Ramos (cell line): ENCODE data around the gene BEAN1.
"Not testable (repeated sequence)": the region's sequence is repeated elsewhere in the genome, so short reads cannot be mapped to it uniquely, and the experiment has no call there.

Experiments used
- in situ Hi-C: fragments of 300-500 bp; cut with MboI; formaldehyde crosslinking; loops from one replicate; pipeline ENCODE4 v1.14.3; 2022; ENCODE audit warnings: low sequenced_read_pairs; ENCODE audit not compliant: unreplicated experiment

BEAN1 gene

DNA sequence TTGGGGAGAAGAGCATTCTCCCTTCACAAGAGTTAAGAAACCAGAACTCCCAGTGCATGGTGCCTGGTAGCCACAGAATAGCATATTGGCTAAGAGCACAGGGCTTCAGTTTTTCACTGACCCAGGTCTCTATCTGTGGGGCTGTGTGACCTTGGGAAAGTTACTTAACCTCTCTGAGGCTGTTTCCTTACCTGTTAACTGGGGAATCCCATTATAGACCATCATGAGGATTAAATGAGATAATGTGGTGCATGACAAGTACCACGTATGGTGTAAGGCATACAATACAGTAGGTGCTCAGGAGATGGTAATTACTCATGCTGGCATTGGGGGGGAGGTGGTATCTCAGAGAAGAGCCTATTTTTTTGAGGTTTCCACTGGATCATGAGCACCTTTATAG lies 33.6 kb downstream of the BEAN1 start:
- in situ Hi-C loops: no loop called here

GRCh38 chr16:66462912-66463311 lies 35.8 kb downstream of the BEAN1 start:
- in situ Hi-C loops: no loop called here

DNA sequence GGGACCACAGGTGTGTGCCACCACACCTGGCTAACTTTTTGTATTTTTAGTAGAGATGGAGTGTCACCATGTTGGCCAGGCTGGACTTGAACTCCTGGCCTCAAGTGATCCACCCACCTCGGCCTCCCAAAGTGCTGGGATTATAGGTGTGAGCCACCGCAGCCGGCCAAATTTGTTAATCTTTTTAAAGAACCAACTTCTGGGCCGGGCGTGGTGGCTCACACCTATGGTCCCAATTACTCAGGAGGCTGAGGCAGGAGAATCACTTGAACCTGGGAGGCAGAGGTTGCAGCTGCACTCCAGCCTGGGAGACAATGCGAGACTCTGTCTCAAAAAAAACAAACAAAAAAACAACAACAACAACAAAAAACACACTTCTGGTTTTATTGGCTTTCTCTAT lies 38.9 kb downstream of the BEAN1 start:
- in situ Hi-C loops: not testable (repeated sequence)

- in situ Hi-C loops: not testable (repeated sequence)
Measured at GRCh38 chr16:66466636-66467035, 39.5 kb downstream of the BEAN1 start.

GRCh38 chr16:66467611-66468010 lies 40.5 kb downstream of the BEAN1 start:
- in situ Hi-C loops: no loop called here

GRCh38 chr16:66468321-66468965 lies 41.3 kb downstream of the BEAN1 start:
- in situ Hi-C loops: no loop called here

DNA sequence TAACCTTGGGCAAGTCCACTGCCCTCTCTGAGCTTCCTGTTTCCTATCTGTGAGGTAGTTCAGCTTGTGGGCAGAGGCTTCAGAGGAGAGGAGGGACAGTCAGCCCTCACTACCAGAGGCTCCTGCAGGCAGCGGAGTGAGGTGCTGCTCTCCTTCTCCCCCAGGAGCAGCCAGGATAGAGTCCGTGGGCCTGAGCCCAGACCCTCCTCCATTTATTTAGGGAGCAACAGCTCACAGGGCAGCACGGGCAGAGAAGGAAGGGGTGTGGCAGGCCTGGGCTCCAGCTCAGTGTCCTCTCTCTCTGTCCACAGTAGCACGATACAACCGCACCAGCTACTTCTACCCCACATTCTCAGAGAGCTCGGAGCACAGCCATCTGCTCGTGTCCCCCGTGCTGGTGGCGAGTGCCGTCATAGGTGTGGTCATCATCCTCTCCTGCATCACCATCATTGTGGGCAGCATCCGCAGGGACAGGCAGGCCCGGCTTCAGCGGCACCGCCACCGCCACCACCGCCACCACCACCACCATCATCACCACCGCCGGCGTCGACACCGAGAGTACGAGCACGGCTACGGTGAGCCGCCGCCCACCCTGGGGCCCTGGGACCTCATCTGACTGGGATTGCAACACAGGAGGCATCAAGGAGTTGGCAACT lies 42.3 kb downstream of the BEAN1 start:
- in situ Hi-C loops: no loop called here

DNA sequence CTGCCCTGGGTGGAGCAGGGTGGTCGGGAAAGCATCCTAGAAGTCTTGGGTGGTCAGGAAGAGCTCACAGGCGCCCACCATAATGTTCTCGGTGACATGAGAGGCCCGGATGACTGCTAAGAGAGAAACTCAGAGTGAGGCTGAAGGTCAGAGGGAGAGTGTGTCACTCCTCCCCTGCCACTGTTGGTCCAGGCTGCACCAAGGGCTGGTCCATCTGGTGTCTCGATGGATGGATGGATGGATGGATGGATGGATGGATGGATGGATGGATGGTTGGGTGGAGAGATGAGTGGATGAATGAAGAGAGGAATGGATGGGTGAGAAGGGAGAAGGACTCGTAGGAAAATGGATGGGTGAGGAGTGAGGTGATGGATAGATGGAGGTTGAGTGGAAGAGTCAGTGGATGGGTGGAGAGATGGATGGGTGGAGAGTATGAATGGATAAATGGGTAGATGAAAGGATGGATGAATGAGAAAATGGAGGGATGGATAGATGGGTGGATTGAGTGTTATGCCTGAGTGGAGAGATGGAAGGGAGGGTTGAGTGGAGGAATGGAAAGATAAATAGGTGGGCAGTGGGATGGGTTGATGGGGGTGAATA lies 43.0 kb downstream of the BEAN1 start:
- in situ Hi-C loops: no loop called here

GRCh38 chr16:66470556-66470955 lies 43.5 kb downstream of the BEAN1 start:
- in situ Hi-C loops: no loop called here

GRCh38 chr16:66471264-66471663 lies 44.2 kb downstream of the BEAN1 start:
- in situ Hi-C loops: no loop called here

DNA sequence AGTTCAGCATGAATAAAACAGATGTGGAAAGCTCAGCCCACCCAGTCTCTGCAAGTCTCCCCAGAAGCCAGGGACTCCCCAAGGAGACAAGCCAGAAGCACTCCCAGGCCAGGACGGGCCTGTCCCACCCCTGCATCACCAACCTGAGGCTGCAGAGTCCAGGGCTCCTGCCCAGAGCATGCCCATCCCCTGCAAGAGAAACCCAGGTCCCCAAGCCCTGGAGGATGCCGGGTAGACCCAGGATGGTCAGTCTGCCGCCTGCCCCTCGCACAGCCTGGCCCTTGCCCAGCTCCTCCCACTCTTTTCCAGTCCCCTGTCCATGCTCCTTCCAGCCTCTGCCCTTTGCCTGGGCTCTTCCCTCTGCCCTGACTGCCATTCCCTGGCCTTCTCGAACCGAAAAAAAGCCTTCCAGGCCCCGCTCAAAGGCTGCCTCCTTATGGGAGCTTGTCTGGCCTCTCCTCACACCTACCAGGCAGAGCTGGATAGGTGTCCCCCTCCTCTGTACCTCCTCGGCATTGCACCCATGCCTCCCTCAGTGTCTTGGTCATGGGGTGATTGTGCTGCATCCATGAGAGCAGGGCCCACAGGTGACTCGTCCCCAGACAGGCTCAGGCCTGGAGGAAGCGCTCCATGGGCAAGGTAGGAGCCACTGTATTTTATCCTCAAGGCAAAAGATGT lies 44.8 kb downstream of the BEAN1 start:
- in situ Hi-C loops: no loop called here

DNA sequence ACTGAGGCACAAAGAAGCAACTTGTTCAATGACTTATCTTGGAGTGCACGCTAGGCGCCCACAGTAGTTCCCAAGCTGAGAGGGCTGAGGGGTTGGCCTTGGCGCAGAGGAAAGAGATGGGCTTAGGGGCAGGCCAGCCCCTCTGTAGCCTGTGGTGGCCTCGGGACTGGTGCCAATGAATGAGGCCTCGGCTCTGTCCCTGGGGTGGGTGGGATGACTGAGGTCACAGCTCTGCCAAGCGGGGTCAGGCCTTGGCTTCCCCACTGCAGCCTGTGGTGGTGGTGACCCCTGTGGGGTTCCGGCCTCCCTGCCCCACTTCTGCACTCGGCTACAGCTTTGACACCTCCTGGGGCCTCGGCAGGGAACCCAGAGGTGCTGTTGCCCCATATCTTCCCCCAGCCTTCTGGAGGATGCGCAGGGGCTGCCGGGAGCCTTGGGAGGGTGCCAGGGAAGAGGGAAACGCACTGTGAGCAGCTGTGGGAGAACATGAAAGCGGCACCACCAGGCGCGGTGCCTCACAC lies 46.0 kb downstream of the BEAN1 start:
- in situ Hi-C loops: no loop called here

DNA sequence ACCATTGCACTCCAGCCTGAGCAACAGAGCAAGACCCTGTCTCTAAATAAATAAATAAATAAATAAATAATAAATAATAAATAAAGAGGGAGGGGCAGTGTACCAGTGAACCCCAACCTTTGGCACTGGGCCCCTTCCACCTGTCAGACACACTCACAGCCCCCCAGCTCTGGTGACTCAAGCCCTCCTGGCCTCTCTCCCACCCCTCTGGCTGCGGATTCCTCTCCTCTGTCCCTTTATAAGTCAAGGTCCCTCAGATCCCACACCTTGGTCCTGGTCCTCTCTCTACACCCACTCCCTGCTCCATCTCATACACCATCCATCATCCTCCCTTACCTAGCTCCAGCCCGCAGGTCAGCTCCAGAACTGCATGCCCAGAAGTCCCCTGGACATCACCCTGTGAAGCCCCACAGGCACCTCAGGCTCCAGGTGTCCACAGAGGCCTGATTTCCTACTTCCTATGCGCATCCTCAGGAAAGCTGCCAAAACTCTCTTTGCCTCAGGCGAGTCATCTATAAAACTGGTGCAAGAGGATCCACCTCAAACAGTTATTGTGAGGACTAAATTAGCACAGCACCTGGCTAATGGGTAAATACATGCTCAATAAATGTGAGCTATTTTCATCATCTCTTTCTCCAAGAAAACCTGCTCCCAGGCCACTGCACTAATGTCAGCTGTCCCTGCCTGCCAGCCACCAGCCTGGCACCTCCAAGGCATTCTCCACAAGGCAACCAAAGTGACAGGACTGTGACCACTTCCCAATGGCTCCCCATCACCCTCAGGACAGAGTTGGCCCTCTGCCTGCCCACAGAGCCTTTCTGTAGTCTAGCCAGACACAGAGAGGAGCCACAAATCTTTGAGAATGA lies 46.8 kb downstream of the BEAN1 start:
- in situ Hi-C loops: no loop called here

DNA sequence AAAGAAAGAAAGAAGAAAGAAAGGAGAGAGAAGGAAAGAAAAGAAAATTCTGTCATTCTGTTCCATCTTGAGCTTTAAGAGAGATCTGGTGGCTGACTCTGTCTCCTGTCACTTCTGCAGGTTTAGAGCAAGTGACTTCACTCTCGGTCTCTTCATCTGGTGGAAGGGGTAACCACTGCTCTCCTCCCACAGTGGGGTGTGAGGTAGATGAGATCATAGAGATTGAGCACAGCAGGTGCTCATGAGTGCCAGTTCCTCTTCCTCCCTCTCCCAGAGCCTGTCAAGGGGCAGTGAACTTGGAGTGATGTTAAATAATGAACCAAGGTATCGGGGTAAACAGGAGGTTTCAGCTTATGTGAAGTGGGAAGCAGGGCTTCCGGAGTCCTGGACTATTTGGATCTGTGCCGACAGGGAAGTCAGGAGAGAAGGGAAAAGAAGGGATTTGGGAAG lies 47.7 kb downstream of the BEAN1 start:
- in situ Hi-C loops: no loop called here

GRCh38 chr16:66475232-66475631 lies 48.1 kb downstream of the BEAN1 start:
- in situ Hi-C loops: no loop called here

DNA sequence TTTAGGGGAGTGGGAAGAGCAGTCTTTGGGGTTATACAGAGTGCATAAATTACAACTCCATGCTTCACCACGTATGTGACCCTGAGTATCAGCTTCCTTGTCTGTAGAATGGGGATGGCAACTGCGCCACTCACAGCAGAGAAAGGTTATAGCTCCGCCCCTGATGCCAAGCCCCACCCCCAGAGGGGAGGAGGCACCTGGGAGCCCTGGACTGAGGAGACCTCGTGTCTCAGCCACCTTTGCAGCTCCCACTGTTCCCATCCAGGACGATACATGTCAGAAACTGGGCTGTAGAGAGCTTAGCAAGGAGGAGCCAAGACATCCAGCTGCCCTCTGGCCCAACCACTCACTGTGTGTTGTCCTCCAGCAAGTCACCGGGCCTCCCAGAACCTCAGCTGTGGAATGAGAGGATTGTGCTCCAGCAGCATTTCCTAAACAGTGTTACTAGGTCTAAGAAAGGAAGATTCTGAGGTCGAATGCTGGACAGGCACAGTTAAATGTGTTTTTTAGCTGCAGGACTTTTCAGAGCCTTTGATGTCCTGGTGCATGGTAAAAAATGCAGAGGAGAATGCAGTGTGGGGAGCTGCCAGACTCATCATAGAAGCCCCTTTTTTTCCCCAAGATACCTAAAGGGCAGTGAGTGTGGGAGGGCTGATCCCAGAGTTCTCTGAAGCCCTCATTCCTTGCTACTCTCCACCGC lies 49.4 kb downstream of the BEAN1 start:
- in situ Hi-C loops: no loop called here

GRCh38 chr16:66477028-66477515 lies 50.0 kb downstream of the BEAN1 start:
- in situ Hi-C loops: no loop called here

DNA sequence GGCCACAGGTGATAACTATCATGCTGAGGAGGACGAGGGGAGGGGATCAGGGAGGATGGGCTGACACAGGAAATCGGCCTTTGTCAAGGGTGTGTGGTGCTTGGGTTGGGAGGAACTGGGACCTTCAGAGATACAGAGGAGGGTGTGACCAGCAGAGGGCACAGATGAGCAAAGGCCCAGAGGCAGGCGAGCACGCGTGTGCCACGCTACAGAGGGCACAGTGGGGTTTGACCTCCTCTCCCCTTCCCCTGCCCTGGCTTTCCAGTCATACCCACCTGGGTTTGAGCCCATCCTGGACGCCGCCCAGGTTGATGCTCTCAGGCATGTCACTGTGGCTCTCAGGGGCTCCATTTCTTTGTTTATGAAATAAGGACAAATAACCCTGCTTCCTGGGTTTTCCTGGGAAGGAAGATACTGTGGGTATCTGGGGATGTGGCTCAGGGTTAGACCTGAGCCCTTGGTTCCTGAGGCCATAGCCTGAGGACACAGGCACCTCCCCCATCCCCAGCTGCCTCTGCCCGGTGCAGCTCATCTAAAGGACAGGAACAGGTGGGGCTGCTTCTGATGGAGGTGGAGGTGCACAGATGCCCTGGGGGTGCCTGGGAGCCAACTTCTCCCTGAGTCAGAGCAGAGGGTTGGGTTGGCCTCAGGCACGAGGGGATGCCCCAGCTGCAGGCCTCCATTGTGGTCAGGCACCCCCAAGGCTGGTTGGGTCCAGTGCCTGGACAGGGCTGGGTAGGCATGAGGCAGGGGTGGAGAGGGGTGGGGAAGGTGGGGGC lies 51.8 kb downstream of the BEAN1 start:
- in situ Hi-C loops: no loop called here
